HT1080 (cell line): Measurements from ENCODE around the gene LAMC3. TPM values are rescaled to one million over a fixed set of nuclear protein-coding genes. Genes with fewer than 3 reads are reported as not detected.
A peak's percentile ranks its signal among the peaks of the same experiment; 100 is the strongest.

Source experiments
- DNase-seq: peaks from one replicate; pipeline ENCODE4 v3.0.0-alpha.2; 2015; ENCODE audit warnings: low read depth
- total RNA-seq: library from RNA; depleted of rRNA; stranded (reverse); fragments of >200 nt; shearing (Covaris generic); gene quantifications from 2 replicates; pipeline ENCODE4 v1.2.3, GENCODE V29; 2014

LAMC3 gene
- total RNA-seq, 1 experiment from 2014 or later: 0.29 TPM

DNA sequence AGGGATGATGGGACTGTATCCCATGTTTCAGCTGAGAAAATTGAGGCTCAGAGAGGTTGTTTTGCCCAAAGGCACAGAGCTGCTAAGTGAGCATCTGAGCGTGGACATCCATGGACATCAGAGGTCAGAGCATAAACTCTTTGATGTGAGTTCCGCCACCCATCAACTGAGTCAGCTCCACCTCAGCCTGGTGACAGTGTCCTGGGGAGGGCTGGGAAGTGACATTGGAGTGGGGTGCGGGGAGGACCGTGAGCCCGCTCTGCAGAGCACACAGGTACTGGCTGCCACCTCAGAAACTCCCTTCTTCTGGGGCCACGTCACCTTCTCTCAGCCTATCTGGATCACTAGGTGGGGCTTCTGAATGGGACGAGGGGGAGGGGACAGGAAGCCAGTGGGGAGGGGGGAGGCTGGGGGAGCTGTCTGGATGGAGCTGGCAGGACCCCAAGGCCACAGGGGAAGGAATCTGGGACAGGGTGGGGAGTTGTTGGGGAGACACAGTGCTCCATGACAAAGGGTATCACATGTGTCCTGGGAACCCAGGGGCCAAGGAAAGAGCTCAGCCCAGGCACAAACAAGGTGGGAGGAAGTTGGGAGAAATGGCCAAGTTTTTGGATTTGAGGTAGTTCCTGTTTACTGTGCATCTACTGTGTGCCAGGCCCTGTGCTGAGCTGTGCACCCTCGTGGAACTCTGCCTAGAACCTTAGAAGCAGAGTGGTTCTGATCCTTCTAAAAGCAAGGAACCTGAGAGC lies 2.5 kb downstream of the LAMC3 start:
- DNase-seq: no peak

GRCh38 chr9:131012023-131012334 lies 3.0 kb downstream of the LAMC3 start:
- DNase-seq: no peak

- no peak for DNase-seq
These were observed 3.5 kb downstream of the LAMC3 start for GRCh38 chr9:131012396-131012917.

DNA sequence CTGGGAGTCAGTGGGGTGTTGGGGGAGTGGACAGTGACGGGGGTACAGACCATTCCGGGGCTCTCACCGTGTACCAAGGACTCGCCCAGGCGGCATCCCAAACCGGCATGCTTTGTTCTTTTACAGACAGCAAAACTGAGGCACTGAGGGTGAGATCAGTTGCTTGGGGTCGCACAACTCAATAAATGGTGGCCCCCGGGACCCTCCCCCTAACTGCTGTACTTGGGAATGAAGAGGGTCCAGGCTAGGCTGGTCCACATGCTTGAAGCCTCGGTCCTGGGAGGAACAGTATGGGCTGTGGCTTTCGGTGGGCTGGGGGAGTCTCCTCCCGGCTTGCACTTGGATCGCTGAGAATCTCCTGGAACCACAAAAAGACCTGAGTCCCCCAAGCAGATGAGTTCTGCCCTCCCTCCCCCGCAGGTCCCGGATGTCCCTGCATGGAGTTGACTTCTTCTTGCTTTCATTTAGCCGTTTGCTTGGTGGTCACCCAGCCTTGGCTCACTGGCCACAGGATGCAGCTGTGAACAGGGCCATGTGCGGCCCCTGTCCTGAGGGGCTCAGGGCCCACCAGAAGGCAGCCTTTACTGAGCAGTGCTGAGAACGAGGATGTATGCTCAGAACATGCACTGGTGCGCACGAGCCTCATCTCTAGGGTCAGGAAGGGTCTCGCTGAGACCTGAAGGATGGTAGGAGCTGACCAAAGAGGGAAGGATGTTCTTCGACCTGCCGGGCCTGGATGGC lies 4.2 kb downstream of the LAMC3 start:
- DNase-seq: no peak

DNA sequence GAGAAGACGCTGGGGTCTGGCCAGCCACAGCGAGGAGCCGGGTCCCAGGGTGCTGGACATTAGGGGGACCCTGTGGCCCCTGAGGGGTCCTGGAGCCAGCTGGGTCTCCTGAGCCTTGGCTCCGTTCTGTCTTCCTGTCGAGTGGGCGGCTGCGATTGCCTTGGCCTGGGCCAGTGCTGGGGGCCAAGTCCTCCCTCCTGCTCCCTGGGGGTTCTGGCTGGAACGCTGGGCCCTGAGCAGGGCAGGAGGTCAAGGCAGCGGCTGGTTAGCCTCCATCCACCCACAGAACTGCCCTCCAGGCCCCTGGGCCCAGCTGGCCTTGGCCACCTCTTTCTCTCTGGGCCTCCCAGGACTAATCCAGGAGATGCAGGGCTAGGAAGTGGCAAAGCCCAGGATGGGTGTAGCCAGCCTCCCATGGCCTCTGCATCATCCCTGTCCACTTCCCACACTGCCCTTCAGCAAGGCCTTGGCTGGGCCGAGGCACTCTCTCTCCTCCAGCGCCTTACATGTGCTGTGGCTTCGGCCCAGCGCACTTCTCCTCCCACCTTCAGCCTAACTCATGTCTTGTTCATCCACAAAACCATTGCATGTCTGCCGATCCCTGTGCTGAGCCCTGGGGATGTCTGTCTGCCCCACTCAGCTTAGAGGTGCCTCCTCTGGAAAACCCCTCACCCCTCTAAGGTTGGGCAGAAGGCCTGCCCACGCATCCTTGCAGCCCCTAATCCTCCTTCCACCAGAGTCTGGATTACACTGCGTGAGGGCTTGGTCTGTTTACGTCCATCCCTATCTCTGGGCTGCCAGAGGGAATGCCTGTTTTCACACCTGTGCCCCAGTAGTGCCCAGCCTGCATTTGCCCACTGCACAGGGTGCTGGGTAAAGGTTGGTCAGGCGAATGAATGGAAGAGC lies 5.0 kb downstream of the LAMC3 start:
- no peak for DNase-seq

DNA sequence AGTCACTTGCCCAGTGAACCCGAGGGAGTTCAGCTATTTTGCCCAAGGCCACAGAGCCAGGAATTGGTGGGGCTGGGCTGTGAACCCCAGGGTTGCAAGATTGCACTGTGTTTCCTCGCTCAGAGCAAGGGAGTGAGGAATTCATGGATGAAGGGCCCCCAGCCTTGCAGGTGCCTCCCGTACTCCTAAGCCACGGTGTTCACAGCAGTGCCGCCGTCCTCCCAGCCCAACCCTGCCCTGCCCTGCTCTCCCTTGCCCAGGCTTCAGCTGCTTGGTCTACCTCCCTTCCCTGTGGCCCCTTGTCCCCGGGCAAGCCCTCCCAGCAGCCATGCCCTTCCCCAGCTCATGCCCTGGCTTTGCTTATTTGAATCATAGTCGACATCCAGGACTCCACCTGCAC lies 6.1 kb downstream of the LAMC3 start:
- no peak for DNase-seq

DNA sequence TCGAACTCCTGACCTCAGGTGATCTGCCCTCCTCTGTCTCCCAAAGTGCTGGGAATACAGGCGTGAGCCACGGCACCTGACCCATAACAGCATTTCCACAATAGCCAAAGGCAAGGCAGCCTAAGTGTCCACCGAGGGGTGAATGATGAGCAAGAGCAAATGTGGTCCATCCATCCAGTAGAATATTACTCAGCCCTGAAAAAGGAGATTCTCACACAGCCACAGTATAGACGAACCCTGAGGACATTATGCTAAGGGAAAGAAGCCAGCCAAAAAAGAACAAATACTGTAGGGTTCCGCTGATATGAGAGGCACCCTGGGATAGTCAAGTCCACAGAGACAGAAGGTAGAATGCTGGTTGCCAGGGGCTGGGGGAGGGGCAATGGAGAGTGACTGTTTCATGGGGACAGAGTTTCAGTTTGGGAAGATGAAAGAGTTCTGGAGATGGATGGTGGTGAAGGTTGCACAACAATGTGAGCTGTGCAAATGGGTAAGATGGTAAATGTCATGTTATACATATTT lies 7.0 kb downstream of the LAMC3 start:
- no peak for DNase-seq

DNA sequence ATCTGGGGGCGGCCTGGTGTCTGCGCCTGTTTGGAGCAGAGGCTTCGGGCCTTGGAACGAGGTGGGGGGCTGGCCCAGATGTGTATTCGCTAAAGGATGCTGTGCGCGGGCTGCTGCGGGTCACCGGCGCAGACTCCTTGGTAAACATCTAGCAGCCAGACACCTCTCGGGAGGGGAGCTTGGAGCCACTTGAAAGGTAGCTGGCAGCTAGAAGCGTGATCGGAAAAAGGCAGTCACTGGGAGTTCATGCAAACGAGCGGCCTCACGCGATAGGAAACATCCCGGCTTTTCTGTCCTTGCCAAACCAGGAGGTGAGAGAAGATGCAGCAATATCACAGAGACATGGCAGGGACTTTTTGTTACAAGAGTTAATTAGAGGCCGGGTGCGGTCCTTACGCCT lies 8.1 kb downstream of the LAMC3 start:
- no peak for DNase-seq

- DNase-seq: no peak
These were observed 9.6 kb downstream of the LAMC3 start for GRCh38 chr9:131018621-131019020.

GRCh38 chr9:131019388-131020239 lies 10.6 kb downstream of the LAMC3 start:
- DNase-seq: no peak

DNA sequence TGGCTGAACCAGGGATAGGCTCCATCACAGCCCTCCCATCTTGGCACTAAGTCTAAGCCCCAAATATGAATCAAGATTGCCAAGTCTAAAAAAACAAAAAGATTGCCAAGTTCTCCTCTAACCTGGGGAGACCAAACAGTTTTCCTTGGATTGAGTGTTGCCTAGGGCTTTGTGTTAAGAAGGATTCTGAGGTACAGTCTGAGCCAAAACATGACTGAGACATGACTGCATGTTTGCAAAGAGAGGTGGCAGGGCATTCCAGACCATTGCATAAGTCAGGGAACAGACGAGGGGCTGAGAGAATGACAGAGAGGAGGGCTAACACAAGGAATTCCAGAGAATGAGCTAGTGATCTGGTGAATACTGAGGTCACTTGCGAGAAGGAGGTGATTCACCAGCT lies 11.4 kb downstream of the LAMC3 start:
- peak; percentile 33 for DNase-seq

DNA sequence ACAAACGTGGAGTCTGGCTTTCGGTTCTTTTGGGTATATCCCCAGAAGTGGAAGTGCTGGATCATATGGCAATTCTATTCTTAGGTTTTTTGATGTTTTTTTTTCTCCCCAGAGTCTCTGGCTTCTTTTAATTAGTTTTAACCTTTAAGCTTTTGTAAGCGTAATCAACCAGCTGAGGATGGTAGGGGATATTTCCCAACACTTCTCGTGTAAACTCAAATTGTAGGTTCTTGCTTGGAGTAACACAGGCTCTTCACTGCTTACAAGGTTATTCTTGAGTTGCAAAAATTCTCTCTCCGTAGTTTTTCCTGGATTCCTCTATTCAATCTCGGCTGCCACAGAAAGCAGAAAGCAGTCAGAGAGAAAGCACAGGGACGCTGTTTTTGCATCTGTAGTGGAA lies 11.9 kb downstream of the LAMC3 start:
- no peak for DNase-seq

DNA sequence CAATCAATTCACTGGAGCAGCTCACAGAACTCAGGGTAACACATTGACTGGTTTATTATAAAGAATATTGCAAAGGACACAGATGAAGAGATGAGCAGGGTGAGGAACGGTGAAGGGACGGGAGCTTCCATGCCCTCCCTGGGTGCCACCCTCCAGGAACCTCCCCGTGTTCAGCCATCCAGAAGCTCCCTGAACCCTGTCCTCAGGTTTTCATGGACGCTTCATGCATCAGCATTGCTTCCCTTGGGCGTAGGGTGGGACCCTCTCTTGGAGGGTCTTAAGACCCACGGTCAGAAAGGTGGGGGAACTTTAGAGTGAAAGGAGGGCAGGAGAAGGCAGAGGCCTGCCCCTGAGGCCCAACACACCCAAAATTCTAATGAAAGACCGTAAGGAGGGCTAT lies 12.8 kb downstream of the LAMC3 start:
- no peak for DNase-seq

DNA sequence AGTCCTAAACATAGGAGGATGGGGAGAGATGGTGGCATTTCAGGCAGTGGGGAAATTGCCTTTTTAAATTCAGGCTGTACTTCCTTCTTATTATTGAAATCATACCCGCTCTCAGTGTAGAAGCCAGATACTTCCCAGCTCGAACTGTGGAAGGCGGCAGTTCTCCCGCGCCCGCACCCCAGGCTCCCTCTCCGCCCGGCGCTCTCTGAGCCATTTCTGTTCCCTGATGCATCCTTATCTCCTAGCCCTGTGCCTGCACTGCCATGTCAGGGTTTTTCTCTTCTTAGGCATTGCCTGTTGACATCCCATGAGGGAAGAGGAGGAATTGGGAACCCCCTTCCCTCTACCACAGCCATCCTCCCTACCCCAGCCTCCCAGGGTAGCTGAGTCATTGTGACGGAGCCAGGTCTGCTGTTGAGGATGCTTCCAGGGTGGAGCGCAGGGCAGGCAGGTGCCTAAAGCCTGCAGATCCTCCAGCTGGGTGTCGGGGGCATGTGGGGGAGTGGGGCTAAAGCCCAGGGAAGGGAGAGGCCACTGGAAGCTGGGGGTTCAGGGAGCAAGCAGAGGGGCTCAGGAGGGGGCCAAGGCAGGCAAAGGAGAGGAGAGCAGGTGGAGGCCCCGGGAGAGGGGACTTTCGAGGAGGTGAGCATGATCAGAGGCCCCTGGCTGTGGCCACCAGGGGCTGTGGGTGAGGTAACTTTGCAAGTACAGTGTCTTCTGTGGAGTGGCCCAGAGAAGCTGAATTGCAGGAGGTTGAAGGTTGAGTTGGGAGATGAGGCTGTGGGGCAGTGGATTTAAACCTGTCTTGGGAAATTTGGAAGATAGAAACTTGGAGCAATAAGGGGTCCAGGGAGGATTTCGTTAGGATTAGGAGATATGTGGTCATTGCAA lies 16.2 kb downstream of the LAMC3 start:
- no peak for DNase-seq

- no peak for DNase-seq
These were observed 17.2 kb downstream of the LAMC3 start for GRCh38 chr9:131025953-131026858.

GRCh38 chr9:131027048-131027871 lies 18.3 kb downstream of the LAMC3 start:
- no peak for DNase-seq

GRCh38 chr9:131027872-131028179 lies 18.9 kb downstream of the LAMC3 start:
- no peak for DNase-seq
